Measurements from ENCODE around the gene NTHL1. TPM values are rescaled to one million over a fixed set of nuclear protein-coding genes. Genes with fewer than 3 reads are reported as not detected.

The NTHL1 gene
- total and polyA plus RNA-seq, 2 of the 13 experiments (the other 11 are each of a cell fraction or from before 2014, with no cell fraction given) = 47.5 to 64.9 TPM

GRCh38 chr16:2023092-2024031 is 24.3 kb downstream of the NTHL1 start (continued):
- no peak for TF ChIP-seq HINFP (CRISPR knock-in tag; IDR thresholded peaks at IDR 0.05; ENCODE audit: low read depth)
- TF ChIP-seq KLF6 (CRISPR knock-in tag; IDR thresholded peaks at IDR 0.05) = peak; percentile 69; the same call in 1 of the 2 replicates
- peak; percentile 86 to 87 for TF ChIP-seq HMGXB4 (CRISPR knock-in tag; IDR thresholded peaks at IDR 0.05; ENCODE audit: borderline replicate concordance in 1 of 2, low read depth in 1 of 2)
- TF ChIP-seq GPN1 (CRISPR knock-in tag; IDR thresholded peaks at IDR 0.05; ENCODE audit: borderline replicate concordance) = no peak
- 0 out of 2 replicates have a peak, but pooled peaks have one; percentile 29 for TF ChIP-seq ARNTL (CRISPR knock-in tag; IDR thresholded peaks at IDR 0.05)
- TF ChIP-seq FOXA1 (IDR thresholded peaks at IDR 0.05) = no peak
- TF ChIP-seq FOXA1 (CRISPR knock-in tag; IDR thresholded peaks at IDR 0.05) = no peak
- TF ChIP-seq POLR2A (IDR thresholded peaks at IDR 0.05; ENCODE audit: insufficient read depth in 1 of 2, low read depth in 2 of 2, low read length in 2 of 2) = peak in 1 of 2 experiments; percentile 78; a peak in 2 of 4 replicates
- TF ChIP-seq RBAK (CRISPR knock-in tag; IDR thresholded peaks at IDR 0.05) = no peak
- TF ChIP-seq ZNF710 (CRISPR knock-in tag; IDR thresholded peaks at IDR 0.05; ENCODE audit: borderline replicate concordance) = peak; percentile 40; the same call in 1 of the 2 replicates
- TF ChIP-seq NFYC (CRISPR knock-in tag; IDR thresholded peaks at IDR 0.05) = peak; percentile 34; the same call in 1 of the 2 replicates
- TF ChIP-seq SIN3B (IDR thresholded peaks at IDR 0.05; ENCODE audit: low read length) = no peak
- 0 out of 2 replicates have a peak, but pooled peaks have one; percentile 40 for TF ChIP-seq E2F1 (CRISPR knock-in tag; IDR thresholded peaks at IDR 0.05)
- TF ChIP-seq HNF1B (CRISPR knock-in tag; IDR thresholded peaks at IDR 0.05) = peak; percentile 91
- peak; percentile 63; the same call in 1 of the 2 replicates for TF ChIP-seq ZNF335 (CRISPR knock-in tag; IDR thresholded peaks at IDR 0.05)
- TF ChIP-seq ZSCAN25 (CRISPR knock-in tag; IDR thresholded peaks at IDR 0.05) = 0 out of 2 replicates have a peak, but pooled peaks have one; percentile 39
- no peak for TF ChIP-seq TBL1XR1 (IDR thresholded peaks at IDR 0.05; ENCODE audit: borderline replicate concordance, low read length, partially characterized antibody)
- no peak for TF ChIP-seq ZFP36L2 (CRISPR knock-in tag; IDR thresholded peaks at IDR 0.05)
- no peak for TF ChIP-seq TEF (CRISPR knock-in tag; IDR thresholded peaks at IDR 0.05)
- peak; percentile 66; the same call in 1 of the 2 replicates for TF ChIP-seq KDM2A (CRISPR knock-in tag; IDR thresholded peaks at IDR 0.05; ENCODE audit: borderline replicate concordance, low read depth)
